Activated T-helper 17 cell treated with anti-CD3 and anti-CD28 coated beads, Interleukin-2, amount 50 U/mL, for 72 hours (primary cell): ENCODE results near the gene EFL1. TPM values are rescaled to one million over a fixed set of nuclear protein-coding genes. Genes with fewer than 3 reads are reported as not detected.
"Not testable (repeated sequence)": the region's sequence is repeated elsewhere in the genome, so short reads cannot be mapped to it uniquely, and the experiment has no call there.

Source experiments
- ATAC-seq: fragments of 150-1000 bp; cut with Tn5 transposase; replicated peaks from 2 replicates; pipeline ENCODE4 v1.10.0; 2021; ENCODE audit warnings: mild to moderate bottlenecking, moderate library complexity
- H3K27ac Mint-ChIP-seq: one replicate; pipeline ENCODE4 v1.8.0; 2022; ENCODE audit warnings: mixed read lengths
- H3K27me3 Mint-ChIP-seq: one replicate; pipeline ENCODE4 v1.8.0; 2022; ENCODE audit warnings: mixed read lengths
- H3K36me3 Mint-ChIP-seq: one replicate; pipeline ENCODE4 v1.8.0; 2022; ENCODE audit warnings: low read depth, mild to moderate bottlenecking, mixed read lengths
- H3K4me1 Mint-ChIP-seq: one replicate; pipeline ENCODE4 v1.8.0; 2022; ENCODE audit warnings: mixed read lengths
- H3K4me3 Mint-ChIP-seq: one replicate; pipeline ENCODE4 v1.8.0; 2022; ENCODE audit warnings: mild to moderate bottlenecking, mixed read lengths
- H3K9me3 Mint-ChIP-seq: one replicate; pipeline ENCODE4 v1.8.0; 2022; ENCODE audit warnings: mixed read lengths
- total RNA-seq, 2 donors: library from RNA; stranded (reverse); gene quantifications; one replicate each; pipeline ENCODE4 v1.2.3, GENCODE V29; 2022

Gene EFL1
- total RNA-seq, 2 donors from 2014 or later, result 24.3 to 32.5 TPM

DNA sequence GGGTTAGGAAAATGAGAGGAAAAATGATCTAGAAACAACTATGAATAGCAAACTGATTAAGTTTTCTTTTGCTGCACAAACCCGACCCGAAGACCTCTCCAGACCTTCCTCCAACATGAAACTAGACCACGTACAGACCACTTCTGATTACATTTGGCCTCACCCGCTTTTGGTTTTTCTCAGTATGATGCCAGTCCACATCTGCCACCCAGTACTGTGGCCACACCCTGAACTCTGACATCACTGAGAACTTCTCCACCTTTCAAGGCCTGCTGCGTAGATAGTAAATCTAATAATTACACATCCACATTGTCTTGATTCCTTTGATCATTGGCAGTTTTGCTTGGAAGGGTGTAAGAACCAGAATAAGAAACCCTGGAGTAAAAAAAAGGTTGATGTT, 16.6 kb downstream of the EFL1 start:
- not testable (repeated sequence) for H3K27me3 Mint-ChIP-seq, H3K4me3 Mint-ChIP-seq, H3K27ac Mint-ChIP-seq, ATAC-seq, H3K9me3 Mint-ChIP-seq, H3K4me1 Mint-ChIP-seq
- peaks cover 54% of the 10 kb centered on the region for H3K36me3 Mint-ChIP-seq

DNA sequence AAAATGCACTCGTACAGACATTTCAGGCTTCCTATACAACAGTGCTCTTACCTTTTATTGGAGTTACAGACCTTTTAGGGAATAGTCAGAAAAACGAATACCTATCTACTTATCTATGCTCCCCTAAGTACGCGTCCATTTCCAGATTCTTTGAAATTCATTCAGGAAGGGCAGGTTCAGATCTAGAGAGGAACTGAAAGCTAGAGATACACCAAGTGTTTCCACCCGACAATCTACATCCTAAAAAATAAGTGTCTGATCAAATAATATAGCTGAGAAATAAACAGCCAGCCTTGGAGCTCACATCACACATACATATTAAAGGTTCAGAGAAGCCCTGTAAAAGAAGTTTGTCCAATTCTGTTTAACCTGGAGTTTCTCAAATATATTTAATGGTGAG, 18.9 kb downstream of the EFL1 start:
- H3K27ac Mint-ChIP-seq, ATAC-seq, H3K4me1 Mint-ChIP-seq, H3K27me3 Mint-ChIP-seq, H3K9me3 Mint-ChIP-seq, H3K4me3 Mint-ChIP-seq: not testable (repeated sequence)
- peaks cover 67% of the 10 kb centered on the region for H3K36me3 Mint-ChIP-seq

DNA sequence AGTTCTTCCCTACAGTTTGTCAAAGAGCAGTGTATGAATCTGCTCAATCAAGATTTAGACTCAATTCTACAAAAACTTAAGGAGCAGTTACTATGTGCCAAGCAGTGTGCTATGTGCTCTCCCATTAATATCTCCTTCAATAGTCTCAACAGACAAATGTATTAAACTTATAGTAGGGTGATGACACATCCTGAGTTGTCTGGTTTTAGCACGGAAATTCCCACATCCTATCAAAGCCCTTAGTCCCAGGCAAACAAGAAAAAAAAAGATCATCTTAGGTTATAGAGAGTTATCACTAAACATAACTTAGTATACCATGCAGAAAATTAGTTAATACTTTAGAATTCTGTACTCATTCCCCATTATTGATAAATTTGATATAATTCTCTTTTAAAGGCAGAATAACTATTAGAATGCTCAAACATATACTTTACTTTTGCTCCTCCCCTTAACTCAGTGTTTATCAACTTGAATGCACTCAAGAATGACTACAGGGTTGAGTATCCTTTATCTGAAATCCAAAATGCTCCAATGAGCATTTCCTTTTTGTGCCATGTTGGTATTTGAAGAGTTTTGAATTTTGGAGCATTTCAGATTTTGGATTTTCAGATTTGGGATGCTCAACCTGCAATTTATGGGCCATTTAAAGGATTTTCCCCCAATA, 20.6 kb downstream of the EFL1 start:
- Mint-ChIP-seq H3K27ac (peak overlapping the region; percentile 7), H3K36me3 (peaks cover 71% of the 10 kb centered on the region)
- not testable (repeated sequence) for H3K9me3 Mint-ChIP-seq, H3K4me3 Mint-ChIP-seq, H3K27me3 Mint-ChIP-seq, H3K4me1 Mint-ChIP-seq, ATAC-seq

DNA sequence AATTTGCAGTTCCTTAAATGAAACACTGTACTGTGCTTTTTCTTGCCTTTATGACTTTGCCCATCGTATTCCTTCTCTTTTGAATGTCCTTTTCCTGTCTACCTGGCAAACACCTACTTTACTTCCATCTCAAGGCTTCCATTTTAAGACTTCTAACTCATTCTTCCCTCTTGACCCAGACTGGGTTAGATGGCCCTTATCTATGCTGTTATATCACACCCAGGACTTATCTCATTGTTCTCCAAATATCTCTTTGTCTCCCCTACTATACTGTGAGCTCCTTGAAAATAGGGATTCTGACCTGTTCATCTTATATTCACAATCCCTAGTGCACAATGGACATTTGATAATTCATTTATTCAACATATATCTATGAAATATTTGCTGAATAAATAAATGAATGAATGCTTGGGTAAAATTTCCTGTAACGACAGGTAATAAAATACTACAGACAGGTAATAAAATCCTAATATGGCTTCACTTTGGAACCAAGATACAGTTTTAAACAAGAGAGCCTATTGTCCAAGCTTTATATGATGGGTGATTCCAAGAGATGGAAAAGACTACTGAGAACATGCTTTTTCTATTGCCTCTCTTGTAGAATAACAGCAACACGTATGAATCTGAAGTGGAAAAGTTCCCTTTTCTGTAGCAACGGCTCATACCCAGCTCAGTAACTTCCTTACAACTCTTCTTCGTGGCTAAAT, 22.7 kb downstream of the EFL1 start:
- H3K4me3 Mint-ChIP-seq, result no peak overlapping the region

GRCh38 chr15:82237944-82238534, 24.5 kb downstream of the EFL1 start:
- H3K9me3 Mint-ChIP-seq, H3K4me3 Mint-ChIP-seq, H3K27ac Mint-ChIP-seq, ATAC-seq, H3K4me1 Mint-ChIP-seq, H3K27me3 Mint-ChIP-seq: not testable (repeated sequence)
- H3K36me3 Mint-ChIP-seq, result peaks cover 59% of the 10 kb centered on the region

More for the DNA sequence above, 22.7 kb downstream of the EFL1 start:
- no peak for ATAC-seq
- Mint-ChIP-seq H3K27me3 (no peaks in the 10 kb centered on the region), H3K36me3 (peaks cover 67% of the 10 kb centered on the region), H3K4me1 (no peaks in the 10 kb centered on the region), H3K27ac (no peak overlapping the region), H3K9me3 (no peaks in the 10 kb centered on the region)

- Mint-ChIP-seq H3K27ac (no peak overlapping the region), H3K36me3 (peaks cover 58% of the 10 kb centered on the region), H3K4me1 (peaks cover 1% of the 10 kb centered on the region), H3K4me3 (no peak overlapping the region), H3K27me3 (no peaks in the 10 kb centered on the region), H3K9me3 (no peaks in the 10 kb centered on the region)
- ATAC-seq, result no peak
Observed at GRCh38 chr15:82231842-82232241, 30.7 kb downstream of the EFL1 start.

GRCh38 chr15:82231233-82231632, 31.3 kb downstream of the EFL1 start:
- H3K4me3 Mint-ChIP-seq, result no peak overlapping the region
- ATAC-seq, result no peak
- no peak overlapping the region for H3K27ac Mint-ChIP-seq
- H3K4me1 Mint-ChIP-seq, result peaks cover 6% of the 10 kb centered on the region
- no peaks in the 10 kb centered on the region for H3K9me3 Mint-ChIP-seq
- H3K36me3 Mint-ChIP-seq, result peaks cover 58% of the 10 kb centered on the region
- no peaks in the 10 kb centered on the region for H3K27me3 Mint-ChIP-seq

DNA sequence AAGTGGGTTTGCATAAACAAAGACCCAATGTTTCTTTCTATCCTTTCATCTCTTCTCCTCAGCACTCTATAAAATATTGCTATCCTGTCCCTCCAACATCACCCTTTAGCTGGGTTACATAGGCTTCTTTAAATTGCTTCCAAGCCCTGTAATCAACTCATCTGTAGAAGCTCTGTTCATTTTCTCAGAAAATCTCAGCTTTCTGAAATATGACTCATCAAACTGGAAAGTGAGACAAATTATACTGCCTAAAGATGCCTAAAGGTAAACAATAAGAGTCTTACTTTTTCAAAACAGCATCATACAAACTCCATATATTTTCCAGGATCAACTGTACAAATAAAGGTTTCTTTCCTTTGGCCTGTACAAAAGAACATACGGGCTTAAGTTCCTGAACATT, 33.8 kb downstream of the EFL1 start:
- Mint-ChIP-seq H3K4me3 (no peak overlapping the region), H3K27ac (no peak overlapping the region), H3K36me3 (peaks cover 73% of the 10 kb centered on the region), H3K27me3 (no peaks in the 10 kb centered on the region), H3K9me3 (no peaks in the 10 kb centered on the region), H3K4me1 (peaks cover 6% of the 10 kb centered on the region)
- peak; percentile 54 for ATAC-seq

DNA sequence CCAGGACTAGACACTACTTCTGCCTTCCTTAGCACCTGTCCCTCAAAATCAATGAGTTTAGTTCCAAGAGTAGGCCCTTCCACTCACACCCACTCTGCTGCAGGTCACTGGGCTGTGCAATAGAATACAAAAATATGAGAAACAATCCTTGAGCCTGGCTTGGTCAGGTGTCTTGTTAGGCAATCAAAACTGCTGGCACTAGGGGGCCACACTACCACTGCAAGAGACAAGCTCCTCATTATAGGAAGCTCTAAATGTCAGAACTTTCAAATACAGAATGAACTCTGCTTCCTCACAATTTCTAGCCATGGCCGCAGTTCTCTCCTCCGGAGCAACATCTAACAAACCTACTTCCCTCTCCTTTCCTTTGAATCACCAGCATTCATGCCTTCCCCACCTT, 41.0 kb downstream of the EFL1 start:
- not testable (repeated sequence) for ATAC-seq, H3K9me3 Mint-ChIP-seq, H3K4me1 Mint-ChIP-seq, H3K27me3 Mint-ChIP-seq, H3K4me3 Mint-ChIP-seq, H3K27ac Mint-ChIP-seq
- H3K36me3 Mint-ChIP-seq, result peaks cover 69% of the 10 kb centered on the region

GRCh38 chr15:82216092-82216491, 46.4 kb downstream of the EFL1 start:
- H3K4me3 Mint-ChIP-seq, result not testable (repeated sequence)

GRCh38 chr15:82212201-82212600, 50.3 kb downstream of the EFL1 start:
- ATAC-seq, H3K4me1 Mint-ChIP-seq, H3K9me3 Mint-ChIP-seq, H3K4me3 Mint-ChIP-seq, H3K27ac Mint-ChIP-seq, H3K27me3 Mint-ChIP-seq: not testable (repeated sequence)
- peaks cover 78% of the 10 kb centered on the region for H3K36me3 Mint-ChIP-seq

More at GRCh38 chr15:82216092-82216491, 46.4 kb downstream of the EFL1 start:
- not testable (repeated sequence) for H3K4me1 Mint-ChIP-seq, H3K27ac Mint-ChIP-seq, H3K27me3 Mint-ChIP-seq, ATAC-seq, H3K9me3 Mint-ChIP-seq
- peaks cover 89% of the 10 kb centered on the region for H3K36me3 Mint-ChIP-seq

DNA sequence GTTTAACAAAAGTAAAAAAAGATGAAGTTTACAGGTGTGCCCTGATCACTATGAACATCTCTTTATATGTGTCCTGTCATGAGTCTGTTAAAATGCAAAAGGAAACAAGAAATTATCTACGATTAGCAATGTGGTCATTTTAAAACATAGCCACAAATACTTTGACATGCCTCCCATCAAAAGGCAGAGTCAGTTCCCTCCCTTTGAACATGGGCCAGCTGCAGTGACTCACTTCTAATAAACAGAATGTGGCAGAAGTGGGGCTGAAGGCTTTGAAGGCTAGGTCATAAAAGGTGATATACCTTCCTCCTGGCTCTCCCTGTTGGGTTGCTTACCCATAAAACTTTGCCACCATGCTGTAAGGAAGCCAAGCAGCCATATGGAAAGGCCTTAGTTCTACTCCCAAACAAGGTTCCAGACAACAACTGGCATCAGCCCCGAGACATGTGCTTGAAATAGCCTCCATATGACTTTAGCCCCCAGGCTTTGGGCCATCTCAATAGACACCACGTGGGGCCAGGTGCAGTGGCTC, 52.4 kb downstream of the EFL1 start:
- ATAC-seq, H3K9me3 Mint-ChIP-seq, H3K27me3 Mint-ChIP-seq, H3K4me3 Mint-ChIP-seq, H3K27ac Mint-ChIP-seq, H3K4me1 Mint-ChIP-seq: not testable (repeated sequence)
- peaks cover 64% of the 10 kb centered on the region for H3K36me3 Mint-ChIP-seq

- peaks cover 33% of the 10 kb centered on the region for H3K36me3 Mint-ChIP-seq
- not testable (repeated sequence) for H3K4me3 Mint-ChIP-seq, H3K9me3 Mint-ChIP-seq, H3K4me1 Mint-ChIP-seq, ATAC-seq, H3K27me3 Mint-ChIP-seq, H3K27ac Mint-ChIP-seq
Observed at GRCh38 chr15:82204575-82204974, 58.0 kb downstream of the EFL1 start.

- H3K4me3 Mint-ChIP-seq, result no peak overlapping the region
- H3K9me3 Mint-ChIP-seq, result no peaks in the 10 kb centered on the region
- H3K27me3 Mint-ChIP-seq, result no peaks in the 10 kb centered on the region
- peak; percentile 80 for ATAC-seq
- H3K27ac Mint-ChIP-seq, result no peak overlapping the region
- no peaks in the 10 kb centered on the region for H3K4me1 Mint-ChIP-seq
- H3K36me3 Mint-ChIP-seq, result peaks cover 9% of the 10 kb centered on the region
Observed at GRCh38 chr15:82197733-82198594, 64.6 kb downstream of the EFL1 start.
